Panc1 (cell line): ENCODE measurements around the gene DNAJB4. TPM values are rescaled to one million over a fixed set of nuclear protein-coding genes. Genes with fewer than 3 reads are reported as not detected.

Source experiments
- ATAC-seq: fragments of 200-7000 bp; cut with Tn5 transposase; 2 replicates; pipeline ENCODE4 v1.9.1; 2020; ENCODE audit warnings: mild to moderate bottlenecking, moderate library complexity
- BruUV-seq: library from RNA; stranded (reverse); fragments of 400-500 nt; replicated peaks from 2 replicates; lab custom pipeline; 2021; lab: Mats Ljungman, UMichigan
- CTCF ChIA-PET: fragments of 300-600 bp; sonication (Branson Sonifier 250); formaldehyde crosslinking; loops from one replicate; lab custom pipeline; 2022; ENCODE audit warnings: antibody characterized with exemption; lab: Charles Lee
- POLR2A ChIA-PET: fragments of 300-600 bp; sonication (Branson Sonifier 250); formaldehyde crosslinking; loops from one replicate; lab custom pipeline; 2022; ENCODE audit warnings: antibody characterized with exemption; lab: Charles Lee
- DNase-seq: peaks from one replicate; pipeline ENCODE4 v3.0.0-alpha.2; 2010; ENCODE audit warnings: low read depth, low spot score
- H3K27ac ChIP-seq: 2 replicates; pipeline ENCODE4 v1.5.1; 2011; ENCODE audit warnings: mild to moderate bottlenecking, low read length, inconsistent platforms
- H3K27me3 ChIP-seq: fragments of 200-500 bp; sonication (Bioruptor generic); 2 replicates; pipeline ENCODE4 v1.6.0; 2014; ENCODE audit warnings: low read length, inconsistent platforms; ENCODE audit not compliant: control insufficient read depth, insufficient read depth
- H3K36me3 ChIP-seq: fragments of 200-500 bp; sonication (Bioruptor generic); 2 replicates; pipeline ENCODE4 v1.5.1; 2014; ENCODE audit warnings: inconsistent platforms, mild to moderate bottlenecking, low read length, moderate library complexity; ENCODE audit not compliant: control insufficient read depth, insufficient read depth
- H3K4me1 ChIP-seq: 2 replicates; pipeline ENCODE4 v1.5.1; 2011; ENCODE audit warnings: inconsistent platforms, mild to moderate bottlenecking, low read length, moderate library complexity; ENCODE audit not compliant: control insufficient read depth, insufficient read depth
- H3K4me3 ChIP-seq, 2 experiments: 2 replicates each; pipeline ENCODE4 v1.5.1; 2011 to 2012; ENCODE audit warnings: low read depth in 2 of 2, low read length in 2 of 2, mild to moderate bottlenecking in 2 of 2, inconsistent platforms in 1 of 2, moderate library complexity in 1 of 2
- H3K9me3 ChIP-seq: fragments of 200-500 bp; sonication (Bioruptor generic); 2 replicates; pipeline ENCODE4 v1.5.1; 2014; ENCODE audit warnings: low read depth, mild to moderate bottlenecking, inconsistent platforms, low read length, moderate library complexity; ENCODE audit not compliant: control insufficient read depth, insufficient read depth
- POLR2AphosphoS5 ChIP-seq: IDR thresholded peaks from 2 replicates; pipeline ENCODE4 v1.6.1; 2012; ENCODE audit warnings: mild to moderate bottlenecking, low read depth, low read length, moderate library complexity
- SIN3A ChIP-seq: IDR thresholded peaks from 2 replicates; pipeline ENCODE4 v1.6.1; 2012; ENCODE audit warnings: low read depth, mild to moderate bottlenecking, low read length, moderate library complexity, borderline replicate concordance; ENCODE audit not compliant: insufficient read depth
- TCF7L2 ChIP-seq: IDR thresholded peaks from 2 replicates; pipeline ENCODE4 v1.6.1; 2011; ENCODE audit warnings: mild to moderate bottlenecking, low read depth, low read length, inconsistent platforms
- in situ Hi-C: cut with HindIII; loops from 2 replicates; pipeline ENCODE4 v1.10.0; 2016; ENCODE audit warnings: low sequenced_read_pairs, low pct_unique_long_range_greater_than_20kb
- intact Hi-C: fragments of 100-400 bp; cut with micrococcal nuclease; formaldehyde crosslinking; loops from one replicate; pipeline ENCODE4 v1.10.0; 2022; ENCODE audit not compliant: unreplicated experiment
- total RNA-seq: library from RNA; stranded (reverse); gene quantifications from one replicate; pipeline ENCODE4 v1.2.1, GENCODE V29; 2021; ENCODE audit not compliant: unreplicated experiment
- TF ChIP-seq, protein P1 (sequence below), 2 experiments: IDR thresholded peaks; 2 replicates each; pipeline ENCODE4 v1.6.1; 2011 to 2012; ENCODE audit warnings: low read depth in 2 of 2, control low read depth in 1 of 2, low read length in 1 of 2, mild to moderate bottlenecking in 1 of 2, moderate library complexity in 1 of 2; ENCODE audit not compliant: insufficient read depth in 1 of 2
- TF ChIP-seq, protein P2 (sequence below): fragments of 450-650 bp; IDR thresholded peaks from 2 replicates; pipeline ENCODE4 v1.5.1; 2017; ENCODE audit warnings: mild to moderate bottlenecking

Gene DNAJB4
- total RNA-seq, 1 experiment from 2014 or later = 14.9 TPM

DNA sequence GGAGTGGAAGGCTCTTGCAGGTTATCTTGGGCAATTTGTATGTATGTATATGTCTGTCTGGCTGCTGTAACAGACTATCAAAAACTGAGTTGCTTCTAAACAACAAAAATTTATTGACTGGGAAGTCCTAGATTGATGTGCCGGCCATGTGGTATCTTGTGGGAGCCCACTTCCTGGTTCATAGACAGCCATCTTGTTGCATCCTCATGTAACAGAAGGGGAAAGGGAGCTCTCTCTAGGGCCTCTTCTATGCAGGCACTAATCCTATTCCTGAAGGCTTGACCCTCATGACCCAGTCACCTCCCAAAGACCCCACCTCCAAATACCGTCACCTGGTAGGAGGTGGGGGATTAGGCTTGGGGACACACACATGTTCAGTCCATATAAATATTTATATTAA lies 50.2 kb downstream of the DNAJB4 start:
- DNase-seq = no peak
- no peak overlapping the region for H3K27ac ChIP-seq
- H3K9me3 ChIP-seq = no peaks in the 10 kb centered on the region
- TF ChIP-seq POLR2AphosphoS5 = no peak
- TF ChIP-seq, protein P1, sequence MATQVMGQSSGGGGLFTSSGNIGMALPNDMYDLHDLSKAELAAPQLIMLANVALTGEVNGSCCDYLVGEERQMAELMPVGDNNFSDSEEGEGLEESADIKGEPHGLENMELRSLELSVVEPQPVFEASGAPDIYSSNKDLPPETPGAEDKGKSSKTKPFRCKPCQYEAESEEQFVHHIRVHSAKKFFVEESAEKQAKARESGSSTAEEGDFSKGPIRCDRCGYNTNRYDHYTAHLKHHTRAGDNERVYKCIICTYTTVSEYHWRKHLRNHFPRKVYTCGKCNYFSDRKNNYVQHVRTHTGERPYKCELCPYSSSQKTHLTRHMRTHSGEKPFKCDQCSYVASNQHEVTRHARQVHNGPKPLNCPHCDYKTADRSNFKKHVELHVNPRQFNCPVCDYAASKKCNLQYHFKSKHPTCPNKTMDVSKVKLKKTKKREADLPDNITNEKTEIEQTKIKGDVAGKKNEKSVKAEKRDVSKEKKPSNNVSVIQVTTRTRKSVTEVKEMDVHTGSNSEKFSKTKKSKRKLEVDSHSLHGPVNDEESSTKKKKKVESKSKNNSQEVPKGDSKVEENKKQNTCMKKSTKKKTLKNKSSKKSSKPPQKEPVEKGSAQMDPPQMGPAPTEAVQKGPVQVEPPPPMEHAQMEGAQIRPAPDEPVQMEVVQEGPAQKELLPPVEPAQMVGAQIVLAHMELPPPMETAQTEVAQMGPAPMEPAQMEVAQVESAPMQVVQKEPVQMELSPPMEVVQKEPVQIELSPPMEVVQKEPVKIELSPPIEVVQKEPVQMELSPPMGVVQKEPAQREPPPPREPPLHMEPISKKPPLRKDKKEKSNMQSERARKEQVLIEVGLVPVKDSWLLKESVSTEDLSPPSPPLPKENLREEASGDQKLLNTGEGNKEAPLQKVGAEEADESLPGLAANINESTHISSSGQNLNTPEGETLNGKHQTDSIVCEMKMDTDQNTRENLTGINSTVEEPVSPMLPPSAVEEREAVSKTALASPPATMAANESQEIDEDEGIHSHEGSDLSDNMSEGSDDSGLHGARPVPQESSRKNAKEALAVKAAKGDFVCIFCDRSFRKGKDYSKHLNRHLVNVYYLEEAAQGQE (IDR thresholded peaks at IDR 0.05; ENCODE audit: insufficient read depth in 1 of 2, low read depth in 2 of 2, low read length in 1 of 2) = no peak
- TF ChIP-seq SIN3A = no peak
- no peak for TF ChIP-seq TCF7L2
- intact Hi-C loops (no loop called here), in situ Hi-C loops (no loop called here)
- H3K4me1 ChIP-seq = no peaks in the 10 kb centered on the region
- ATAC-seq = no peak
- ChIA-PET POLR2A (no interaction called here), CTCF (no interaction called here)
- H3K4me3 ChIP-seq = no peak overlapping the region
- H3K27me3 ChIP-seq = no peaks in the 10 kb centered on the region; the same call in 1 of the 2 replicates
- H3K36me3 ChIP-seq = no peaks in the 10 kb centered on the region
- BruUV-seq = no TSS peak

DNA sequence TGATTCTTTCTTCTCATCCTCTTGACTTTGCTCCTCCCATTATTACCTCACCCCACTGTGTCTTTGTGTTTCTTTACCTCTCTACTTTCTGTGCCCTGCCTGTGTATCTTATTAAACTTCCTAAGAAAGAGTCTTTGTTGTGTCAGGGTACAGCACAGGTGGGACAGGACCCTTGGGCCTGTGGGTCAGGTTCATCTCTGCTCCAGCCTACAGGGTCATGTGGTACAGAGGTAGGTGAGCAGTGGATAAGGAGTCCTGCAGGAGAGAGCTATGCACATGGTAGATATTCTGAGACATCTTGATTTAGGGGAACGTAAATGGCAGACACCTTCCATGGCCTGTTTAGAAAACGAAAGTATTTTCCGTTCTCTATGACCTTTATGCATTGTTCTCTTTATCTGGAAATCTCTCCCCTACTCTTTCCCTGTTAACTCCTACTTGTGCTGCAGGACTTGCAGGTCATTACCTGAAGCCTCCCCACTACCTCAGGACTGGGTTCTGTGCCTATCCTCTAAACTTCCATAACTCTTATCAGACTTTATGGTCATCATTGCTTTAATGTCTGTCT lies 50.9 kb downstream of the DNAJB4 start:
- in situ Hi-C loops = no loop called here
- peak overlapping the region in 1 of 2 experiments; percentile 26; a peak in 2 of 4 replicates for H3K4me3 ChIP-seq
- no peak for DNase-seq
- TF ChIP-seq SIN3A (no peak), TCF7L2 (no peak), POLR2AphosphoS5 (no peak)
- TF ChIP-seq, protein P1 (IDR thresholded peaks at IDR 0.05; ENCODE audit: insufficient read depth in 1 of 2, low read depth in 2 of 2, low read length in 1 of 2) = no peak
- TF ChIP-seq, protein P2, sequence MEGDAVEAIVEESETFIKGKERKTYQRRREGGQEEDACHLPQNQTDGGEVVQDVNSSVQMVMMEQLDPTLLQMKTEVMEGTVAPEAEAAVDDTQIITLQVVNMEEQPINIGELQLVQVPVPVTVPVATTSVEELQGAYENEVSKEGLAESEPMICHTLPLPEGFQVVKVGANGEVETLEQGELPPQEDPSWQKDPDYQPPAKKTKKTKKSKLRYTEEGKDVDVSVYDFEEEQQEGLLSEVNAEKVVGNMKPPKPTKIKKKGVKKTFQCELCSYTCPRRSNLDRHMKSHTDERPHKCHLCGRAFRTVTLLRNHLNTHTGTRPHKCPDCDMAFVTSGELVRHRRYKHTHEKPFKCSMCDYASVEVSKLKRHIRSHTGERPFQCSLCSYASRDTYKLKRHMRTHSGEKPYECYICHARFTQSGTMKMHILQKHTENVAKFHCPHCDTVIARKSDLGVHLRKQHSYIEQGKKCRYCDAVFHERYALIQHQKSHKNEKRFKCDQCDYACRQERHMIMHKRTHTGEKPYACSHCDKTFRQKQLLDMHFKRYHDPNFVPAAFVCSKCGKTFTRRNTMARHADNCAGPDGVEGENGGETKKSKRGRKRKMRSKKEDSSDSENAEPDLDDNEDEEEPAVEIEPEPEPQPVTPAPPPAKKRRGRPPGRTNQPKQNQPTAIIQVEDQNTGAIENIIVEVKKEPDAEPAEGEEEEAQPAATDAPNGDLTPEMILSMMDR = no peak
- BruUV-seq = no TSS peak
- H3K36me3 ChIP-seq = no peaks in the 10 kb centered on the region
- H3K27me3 ChIP-seq = no peaks in the 10 kb centered on the region; the same call in 1 of the 2 replicates
- H3K9me3 ChIP-seq = no peaks in the 10 kb centered on the region
- no peaks in the 10 kb centered on the region for H3K4me1 ChIP-seq
- intact Hi-C loops = no loop called here
- POLR2A ChIA-PET = no interaction called here
- CTCF ChIA-PET = no interaction called here
- H3K27ac ChIP-seq = no peak overlapping the region
- no peak for ATAC-seq
